ENCODE measurements around the gene GMDS.

GRCh38 chr6:1663511-1663910, 581.9 kb downstream of the GMDS start:
- TF ChIP-seq CTCF (IDR thresholded peaks at IDR 0.05) (no peak), POLR2A (IDR thresholded peaks at IDR 0.05) (no peak)

All from heart left ventricle (tissue), 13 donors.